ENCODE measurements around the gene CDH13. TPM values are rescaled to one million over a fixed set of nuclear protein-coding genes. Genes with fewer than 3 reads are reported as not detected.
A peak's percentile ranks its signal among the peaks of the same experiment; 100 is the strongest.

The CDH13 gene
- total RNA-seq, 1 donor from 2014 or later: 45.1 TPM

GRCh38 chr16:83206426-83206825 lies 579.7 kb downstream of the CDH13 start:
- Mint-ChIP-seq H3K27ac (ENCODE audit: unreplicated experiment) (no peak overlapping the region), H3K36me3 (ENCODE audit: low read depth) (no peaks in the 10 kb centered on the region), H3K4me3 (ENCODE audit: unreplicated experiment) (no peak overlapping the region), H3K27me3 (ENCODE audit: low read depth) (no peaks in the 10 kb centered on the region), H3K9me3 (ENCODE audit: low read depth) (no peaks in the 10 kb centered on the region), H3K4me1 (ENCODE audit: low read depth) (peaks cover 4% of the 10 kb centered on the region)
- no peak for TF ChIP-seq CTCF (IDR thresholded peaks at IDR 0.05)
- DNase-seq (ENCODE audit: low spot score): no peak

- TF ChIP-seq CTCF (IDR thresholded peaks at IDR 0.05): peak; percentile 55
- H3K4me1 Mint-ChIP-seq (ENCODE audit: low read depth): peaks cover 13% of the 10 kb centered on the region
- DNase-seq (ENCODE audit: low spot score): no peak
- H3K36me3 Mint-ChIP-seq (ENCODE audit: low read depth): no peaks in the 10 kb centered on the region
- H3K4me3 Mint-ChIP-seq (ENCODE audit: unreplicated experiment): no peak overlapping the region
- H3K27ac Mint-ChIP-seq (ENCODE audit: unreplicated experiment): peak overlapping the region; percentile 76
- no peaks in the 10 kb centered on the region for H3K27me3 Mint-ChIP-seq (ENCODE audit: low read depth)
- H3K9me3 Mint-ChIP-seq (ENCODE audit: low read depth): peaks cover 7% of the 10 kb centered on the region
Measured at GRCh38 chr16:83211711-83212110, 584.9 kb downstream of the CDH13 start.

GRCh38 chr16:83212301-83212841 lies 585.6 kb downstream of the CDH13 start:
- H3K9me3 Mint-ChIP-seq (ENCODE audit: low read depth): peaks cover 7% of the 10 kb centered on the region
- DNase-seq (ENCODE audit: low spot score): no peak
- H3K4me1 Mint-ChIP-seq (ENCODE audit: low read depth): peaks cover 13% of the 10 kb centered on the region
- H3K27me3 Mint-ChIP-seq (ENCODE audit: low read depth): no peaks in the 10 kb centered on the region
- no peak for TF ChIP-seq CTCF (IDR thresholded peaks at IDR 0.05)
- no peaks in the 10 kb centered on the region for H3K36me3 Mint-ChIP-seq (ENCODE audit: low read depth)
- no peak overlapping the region for H3K27ac Mint-ChIP-seq (ENCODE audit: unreplicated experiment)
- no peak overlapping the region for H3K4me3 Mint-ChIP-seq (ENCODE audit: unreplicated experiment)

GRCh38 chr16:83214671-83215070 lies 587.9 kb downstream of the CDH13 start:
- H3K4me1 Mint-ChIP-seq (ENCODE audit: low read depth): peaks cover 13% of the 10 kb centered on the region
- no peaks in the 10 kb centered on the region for H3K27me3 Mint-ChIP-seq (ENCODE audit: low read depth)
- no peak for TF ChIP-seq CTCF (IDR thresholded peaks at IDR 0.05)
- H3K9me3 Mint-ChIP-seq (ENCODE audit: low read depth): peaks cover 7% of the 10 kb centered on the region
- H3K36me3 Mint-ChIP-seq (ENCODE audit: low read depth): peaks cover 2% of the 10 kb centered on the region
- no peak for DNase-seq (ENCODE audit: low spot score)
- no peak overlapping the region for H3K27ac Mint-ChIP-seq (ENCODE audit: unreplicated experiment)
- no peak overlapping the region for H3K4me3 Mint-ChIP-seq (ENCODE audit: unreplicated experiment)

- Mint-ChIP-seq H3K4me1 (ENCODE audit: low read depth) (peaks cover 13% of the 10 kb centered on the region), H3K36me3 (ENCODE audit: low read depth) (peaks cover 2% of the 10 kb centered on the region), H3K4me3 (ENCODE audit: unreplicated experiment) (no peak overlapping the region), H3K27ac (ENCODE audit: unreplicated experiment) (no peak overlapping the region), H3K9me3 (ENCODE audit: low read depth) (peaks cover 7% of the 10 kb centered on the region), H3K27me3 (ENCODE audit: low read depth) (no peaks in the 10 kb centered on the region)
- TF ChIP-seq CTCF (IDR thresholded peaks at IDR 0.05): peak; percentile 82
- DNase-seq (ENCODE audit: low spot score): no peak
Measured at GRCh38 chr16:83215406-83216001, 588.7 kb downstream of the CDH13 start.
